Measurements from ENCODE around the gene NHERF2.

The NHERF2 gene

GRCh38 chr16:1991948-1992703 is 34.6 kb upstream of the NHERF2 start:
- TF ChIP-seq CTCF (conservative IDR thresholded peaks at IDR 0.05; ENCODE audit: low read length) (no peak), EZH2phosphoT487 (IDR thresholded peaks at IDR 0.05; ENCODE audit: borderline replicate concordance) (no peak)
- Histone ChIP-seq H3K4me3 (ENCODE audit: low read length, poor library complexity, severe bottlenecking) (no peak overlapping the region), H3K9me3 (ENCODE audit: insufficient read depth, low read depth, low read length) (no peaks in the 10 kb centered on the region), H4K20me1 (ENCODE audit: insufficient read depth, low read length, poor library complexity, severe bottlenecking) (no peaks in the 10 kb centered on the region), H2AFZ (ENCODE audit: low read length) (no peak overlapping the region), H3K9me2 (replicated peaks; ENCODE audit: low read depth, low read length) (no peaks in the 10 kb centered on the region), H3K4me2 (ENCODE audit: low read depth, low read length, poor library complexity, severe bottlenecking) (no peak overlapping the region), H3K79me2 (ENCODE audit: insufficient read depth, low read length) (no peaks in the 10 kb centered on the region), H3F3A (ENCODE audit: low read depth) (no peaks in the 10 kb centered on the region), H3K9ac (ENCODE audit: low read depth, low read length, poor library complexity, severe bottlenecking) (no peak overlapping the region), H3K36me3 (ENCODE audit: insufficient read depth, low read length) (peaks cover under 1% of the 10 kb centered on the region; the same call in 1 of the 2 replicates), H3K27me3 (ENCODE audit: insufficient read depth, low read length, poor library complexity, severe bottlenecking) (no peaks in the 10 kb centered on the region), H3K4me1 (ENCODE audit: insufficient read depth, low read length, poor library complexity, severe bottlenecking) (no peaks in the 10 kb centered on the region)

- Histone ChIP-seq H2AFZ (ENCODE audit: low read length) (no peak overlapping the region), H3K9ac (ENCODE audit: low read depth, low read length, poor library complexity, severe bottlenecking) (no peak overlapping the region), H3K4me3 (ENCODE audit: low read length, poor library complexity, severe bottlenecking) (no peak overlapping the region), H3K9me2 (replicated peaks; ENCODE audit: low read depth, low read length) (no peaks in the 10 kb centered on the region), H3F3A (ENCODE audit: low read depth) (no peaks in the 10 kb centered on the region), H4K20me1 (ENCODE audit: insufficient read depth, low read length, poor library complexity, severe bottlenecking) (no peaks in the 10 kb centered on the region), H3K4me2 (ENCODE audit: low read depth, low read length, poor library complexity, severe bottlenecking) (no peak overlapping the region), H3K4me1 (ENCODE audit: insufficient read depth, low read length, poor library complexity, severe bottlenecking) (no peaks in the 10 kb centered on the region), H3K9me3 (ENCODE audit: insufficient read depth, low read depth, low read length) (no peaks in the 10 kb centered on the region), H3K36me3 (ENCODE audit: insufficient read depth, low read length) (peaks cover 3% of the 10 kb centered on the region; the same call in 1 of the 2 replicates), H3K79me2 (ENCODE audit: insufficient read depth, low read length) (no peaks in the 10 kb centered on the region), H3K27me3 (ENCODE audit: insufficient read depth, low read length, poor library complexity, severe bottlenecking) (no peaks in the 10 kb centered on the region)
- no peak for TF ChIP-seq EZH2phosphoT487 (IDR thresholded peaks at IDR 0.05; ENCODE audit: borderline replicate concordance)
- no peak for TF ChIP-seq CTCF (conservative IDR thresholded peaks at IDR 0.05; ENCODE audit: low read length)
These were observed 33.9 kb upstream of the NHERF2 start for GRCh38 chr16:1992704-1993317.

- TF ChIP-seq EZH2phosphoT487 (IDR thresholded peaks at IDR 0.05; ENCODE audit: borderline replicate concordance) (no peak), CTCF (conservative IDR thresholded peaks at IDR 0.05; ENCODE audit: low read length) (no peak)
- H3K9ac ChIP-seq (ENCODE audit: low read depth, low read length, poor library complexity, severe bottlenecking), result no peak overlapping the region
- no peaks in the 10 kb centered on the region for H3K4me1 ChIP-seq (ENCODE audit: insufficient read depth, low read length, poor library complexity, severe bottlenecking)
- no peaks in the 10 kb centered on the region for H3K27me3 ChIP-seq (ENCODE audit: insufficient read depth, low read length, poor library complexity, severe bottlenecking)
- no peaks in the 10 kb centered on the region for H3F3A ChIP-seq (ENCODE audit: low read depth)
- H3K4me3 ChIP-seq (ENCODE audit: low read length, poor library complexity, severe bottlenecking), result no peak overlapping the region
- H2AFZ ChIP-seq (ENCODE audit: low read length), result no peak overlapping the region
- H3K36me3 ChIP-seq (ENCODE audit: insufficient read depth, low read length), result peaks cover 3% of the 10 kb centered on the region; the same call in 1 of the 2 replicates
- no peaks in the 10 kb centered on the region for H3K9me3 ChIP-seq (ENCODE audit: insufficient read depth, low read depth, low read length)
- H4K20me1 ChIP-seq (ENCODE audit: insufficient read depth, low read length, poor library complexity, severe bottlenecking), result no peaks in the 10 kb centered on the region
- H3K4me2 ChIP-seq (ENCODE audit: low read depth, low read length, poor library complexity, severe bottlenecking), result no peak overlapping the region
- H3K79me2 ChIP-seq (ENCODE audit: insufficient read depth, low read length), result no peaks in the 10 kb centered on the region
- no peaks in the 10 kb centered on the region for H3K9me2 ChIP-seq (replicated peaks; ENCODE audit: low read depth, low read length)
These were observed 33.0 kb upstream of the NHERF2 start for GRCh38 chr16:1993731-1994131.

Measured in Loucy (cell line).